PC-3 (cell line): Measurements from ENCODE around the gene UNC13A. TPM values are rescaled to one million over a fixed set of nuclear protein-coding genes. Genes with fewer than 3 reads are reported as not detected.

Experiments used
- ATAC-seq: fragments of 200-7000 bp; cut with Tn5 transposase; 2 replicates; pipeline ENCODE4 v1.9.1; 2020; ENCODE audit warnings: mild to moderate bottlenecking, moderate library complexity
- BruUV-seq: library from RNA; stranded (reverse); fragments of 400-500 nt; replicated peaks from 2 replicates; lab custom pipeline; 2021; lab: Mats Ljungman, UMichigan
- CTCF ChIA-PET: fragments of 300-600 bp; sonication (Branson Sonifier 250); formaldehyde crosslinking; loops from one replicate; lab custom pipeline; 2022; ENCODE audit warnings: antibody characterized with exemption; lab: Charles Lee
- POLR2A ChIA-PET: fragments of 300-600 bp; sonication (Branson Sonifier 250); formaldehyde crosslinking; loops from one replicate; lab custom pipeline; 2022; ENCODE audit warnings: antibody characterized with exemption; ENCODE audit not compliant: unreplicated experiment; lab: Charles Lee
- DNase-seq: peaks from one replicate; pipeline ENCODE4 v3.0.0-alpha.2; 2015
- H2AFZ ChIP-seq: fragments of 300-600 bp; sonication (generic); 2 replicates; pipeline ENCODE4 v1.6.0; 2016; ENCODE audit warnings: antibody characterized with exemption, low read length
- H3F3A ChIP-seq: fragments of 300-600 bp; sonication (generic); one replicate; pipeline ENCODE4 v1.6.0; 2017; ENCODE audit warnings: antibody characterized with exemption, low read length, control low read depth, mild to moderate bottlenecking; ENCODE audit not compliant: unreplicated experiment
- H3K27ac ChIP-seq: fragments of 300-600 bp; sonication (generic); 2 replicates; pipeline ENCODE4 v1.5.1; 2016; ENCODE audit warnings: mild to moderate bottlenecking, low read length
- H3K27me3 ChIP-seq: fragments of 300-600 bp; sonication (generic); 2 replicates; pipeline ENCODE4 v1.6.1; 2016; ENCODE audit warnings: low read length, mixed read lengths
- H3K36me3 ChIP-seq: fragments of 300-600 bp; sonication (generic); 2 replicates; pipeline ENCODE4 v1.6.1; 2016; ENCODE audit warnings: low read depth, mixed run types, low read length, mixed read lengths
- H3K4me1 ChIP-seq: fragments of 300-600 bp; sonication (generic); 2 replicates; pipeline ENCODE4 v1.5.1; 2016; ENCODE audit warnings: low read length; ENCODE audit not compliant: insufficient read depth
- H3K4me2 ChIP-seq: fragments of 300-600 bp; sonication (generic); 2 replicates; pipeline ENCODE4 v1.6.0; 2016; ENCODE audit warnings: low read length
- H3K4me3 ChIP-seq: fragments of 300-600 bp; sonication (generic); 2 replicates; pipeline ENCODE4 v1.5.1; 2016; ENCODE audit warnings: mild to moderate bottlenecking, low read length, mixed read lengths
- H3K79me2 ChIP-seq: fragments of 300-600 bp; sonication (generic); 2 replicates; pipeline ENCODE4 v1.6.1; 2017; ENCODE audit warnings: low read length, mixed read lengths
- H3K9ac ChIP-seq: fragments of 300-600 bp; sonication (generic); 2 replicates; pipeline ENCODE4 v1.6.0; 2016; ENCODE audit warnings: mild to moderate bottlenecking, low read length
- H3K9me2 ChIP-seq: fragments of 300-600 bp; sonication (generic); replicated peaks from 2 replicates; pipeline ENCODE4 v1.6.1; 2016; ENCODE audit warnings: mixed run types, low read length, mixed read lengths
- H3K9me3 ChIP-seq: fragments of 300-600 bp; sonication (generic); 2 replicates; pipeline ENCODE4 v1.6.1; 2016; ENCODE audit warnings: low read length, mixed read lengths
- H4K20me1 ChIP-seq: fragments of 300-600 bp; sonication (generic); 2 replicates; pipeline ENCODE4 v1.6.1; 2016; ENCODE audit warnings: low read length, mixed read lengths
- EZH2 ChIP-seq: fragments of 300-600 bp; sonication (generic); IDR thresholded peaks from one replicate; pipeline ENCODE4 v1.6.1; 2017; ENCODE audit warnings: antibody characterized with exemption, mild to moderate bottlenecking, low read length; ENCODE audit not compliant: unreplicated experiment
- EZH2phosphoT487 ChIP-seq: fragments of 300-600 bp; sonication (generic); IDR thresholded peaks from 2 replicates; pipeline ENCODE4 v1.6.1; 2018; ENCODE audit warnings: mild to moderate bottlenecking, antibody characterized with exemption, low read length, borderline replicate concordance
- intact Hi-C: fragments of 100-400 bp; cut with micrococcal nuclease; formaldehyde crosslinking; loops from 2 replicates; pipeline ENCODE4 v1.9.0; 2023
- total RNA-seq: library from RNA; depleted of rRNA; stranded (reverse); fragments of >200 nt; gene quantifications from 2 replicates; pipeline ENCODE4 v1.2.3, GENCODE V29; 2014
- TF ChIP-seq, protein P1 (sequence below): fragments of 300-600 bp; sonication (generic); conservative IDR thresholded peaks from 2 replicates; pipeline ENCODE4 v1.5.1; 2017; ENCODE audit warnings: antibody characterized with exemption, low read depth, mild to moderate bottlenecking, low read length

Gene UNC13A
- total RNA-seq, 1 experiment from 2014 or later, result not detected

DNA sequence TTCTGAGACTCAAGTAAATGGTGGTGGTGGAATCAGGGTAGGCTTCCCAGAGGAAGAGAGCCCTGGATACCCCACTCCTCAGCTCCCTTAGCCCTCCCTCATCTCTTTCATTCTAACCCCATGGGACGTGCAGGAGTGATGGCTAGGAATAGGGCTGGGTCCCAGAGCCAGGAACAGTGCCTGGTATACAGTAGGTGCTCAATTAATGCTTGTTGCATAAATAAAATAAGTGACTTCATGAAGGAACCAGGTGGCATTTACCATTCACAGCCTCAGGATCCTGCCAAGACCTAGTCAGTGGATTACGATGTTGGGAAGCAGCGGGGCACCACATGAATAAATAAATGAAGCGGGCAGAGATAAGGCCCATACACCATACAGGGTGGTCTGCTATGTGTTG is 3.9 kb downstream of the UNC13A start:
- TF ChIP-seq EZH2 (no peak), EZH2phosphoT487 (no peak)
- TF ChIP-seq, protein P1, sequence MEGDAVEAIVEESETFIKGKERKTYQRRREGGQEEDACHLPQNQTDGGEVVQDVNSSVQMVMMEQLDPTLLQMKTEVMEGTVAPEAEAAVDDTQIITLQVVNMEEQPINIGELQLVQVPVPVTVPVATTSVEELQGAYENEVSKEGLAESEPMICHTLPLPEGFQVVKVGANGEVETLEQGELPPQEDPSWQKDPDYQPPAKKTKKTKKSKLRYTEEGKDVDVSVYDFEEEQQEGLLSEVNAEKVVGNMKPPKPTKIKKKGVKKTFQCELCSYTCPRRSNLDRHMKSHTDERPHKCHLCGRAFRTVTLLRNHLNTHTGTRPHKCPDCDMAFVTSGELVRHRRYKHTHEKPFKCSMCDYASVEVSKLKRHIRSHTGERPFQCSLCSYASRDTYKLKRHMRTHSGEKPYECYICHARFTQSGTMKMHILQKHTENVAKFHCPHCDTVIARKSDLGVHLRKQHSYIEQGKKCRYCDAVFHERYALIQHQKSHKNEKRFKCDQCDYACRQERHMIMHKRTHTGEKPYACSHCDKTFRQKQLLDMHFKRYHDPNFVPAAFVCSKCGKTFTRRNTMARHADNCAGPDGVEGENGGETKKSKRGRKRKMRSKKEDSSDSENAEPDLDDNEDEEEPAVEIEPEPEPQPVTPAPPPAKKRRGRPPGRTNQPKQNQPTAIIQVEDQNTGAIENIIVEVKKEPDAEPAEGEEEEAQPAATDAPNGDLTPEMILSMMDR, result no peak
- Histone ChIP-seq H3K4me1 (peaks cover 24% of the 10 kb centered on the region), H3K27ac (no peak overlapping the region), H3K9me2 (no peaks in the 10 kb centered on the region), H3K4me2 (no peak overlapping the region), H3K79me2 (no peaks in the 10 kb centered on the region), H3K27me3 (peaks cover 35% of the 10 kb centered on the region), H3K36me3 (no peaks in the 10 kb centered on the region), H4K20me1 (no peaks in the 10 kb centered on the region), H3K4me3 (no peak overlapping the region), H3K9me3 (no peaks in the 10 kb centered on the region), H2AFZ (no peak overlapping the region), H3K9ac (no peak overlapping the region), H3F3A (no peaks in the 10 kb centered on the region)
- ATAC-seq (no peak), DNase-seq (no peak)
- intact Hi-C loops, result no loop called here
- no TSS peak for BruUV-seq
- ChIA-PET POLR2A (no interaction called here), CTCF (no interaction called here)

DNA sequence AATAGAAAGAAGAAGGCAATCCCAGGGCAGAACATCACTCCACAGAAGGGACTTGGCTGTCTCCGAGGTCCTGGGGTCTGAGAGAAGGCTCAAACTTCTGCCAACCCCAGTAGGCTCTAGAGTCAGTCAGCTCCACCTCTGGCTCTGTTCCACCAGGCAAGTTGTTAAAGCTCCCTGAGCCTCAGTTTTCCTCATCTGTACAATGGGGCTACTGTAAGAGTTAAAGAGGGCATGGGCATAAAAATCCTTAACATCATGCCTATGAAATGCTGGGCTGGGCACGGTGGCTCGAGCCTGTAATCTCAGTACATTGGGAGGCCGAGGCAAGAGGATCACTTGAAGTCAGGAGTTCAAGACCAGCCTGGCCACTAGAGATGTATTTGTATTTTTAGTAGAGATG is 5.1 kb downstream of the UNC13A start:
- Histone ChIP-seq H3K79me2 (no peaks in the 10 kb centered on the region), H4K20me1 (no peaks in the 10 kb centered on the region), H3K4me2 (no peak overlapping the region), H3K4me1 (peaks cover 24% of the 10 kb centered on the region), H3K9me2 (no peaks in the 10 kb centered on the region), H3K4me3 (no peak overlapping the region), H3K27me3 (peaks cover 31% of the 10 kb centered on the region), H3K9ac (no peak overlapping the region), H3K27ac (no peak overlapping the region), H3F3A (no peaks in the 10 kb centered on the region), H3K36me3 (no peaks in the 10 kb centered on the region), H2AFZ (no peak overlapping the region), H3K9me3 (no peaks in the 10 kb centered on the region)
- BruUV-seq, result no TSS peak
- ATAC-seq, result no peak
- DNase-seq, result no peak
- ChIA-PET POLR2A (no interaction called here), CTCF (no interaction called here)
- TF ChIP-seq EZH2, result no peak
- TF ChIP-seq, protein P1, result no peak
- TF ChIP-seq EZH2phosphoT487, result no peak
- intact Hi-C loops, result no loop called here

DNA sequence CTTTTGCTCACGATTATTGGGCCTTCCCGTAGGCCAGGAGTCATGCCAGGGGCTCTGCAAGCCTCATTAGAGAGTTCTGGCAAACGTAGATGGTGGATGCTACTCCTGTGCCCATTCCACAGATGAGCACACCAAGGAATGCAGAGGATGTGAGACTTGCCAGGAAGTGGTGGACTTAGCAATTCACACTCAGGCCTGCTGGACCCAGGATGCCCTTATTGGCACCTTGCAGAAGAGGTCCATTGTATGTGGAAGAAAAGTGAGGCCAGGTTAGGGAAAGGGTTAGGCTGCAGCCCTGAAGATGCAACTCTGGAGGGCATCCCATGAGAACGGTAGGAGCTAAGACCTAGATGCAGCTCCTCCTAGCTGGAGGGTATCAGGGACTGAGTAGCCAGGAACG is 5.9 kb downstream of the UNC13A start:
- Histone ChIP-seq H2AFZ (no peak overlapping the region), H3K4me3 (no peak overlapping the region), H3K9ac (no peak overlapping the region), H3K36me3 (no peaks in the 10 kb centered on the region), H3F3A (no peaks in the 10 kb centered on the region), H4K20me1 (no peaks in the 10 kb centered on the region), H3K79me2 (no peaks in the 10 kb centered on the region), H3K9me2 (no peaks in the 10 kb centered on the region), H3K9me3 (no peaks in the 10 kb centered on the region), H3K27ac (no peak overlapping the region), H3K4me2 (no peak overlapping the region), H3K4me1 (peaks cover 24% of the 10 kb centered on the region), H3K27me3 (peaks cover 23% of the 10 kb centered on the region)
- BruUV-seq, result no TSS peak
- POLR2A ChIA-PET, result no interaction called here
- TF ChIP-seq, protein P1, result no peak
- TF ChIP-seq EZH2 (no peak), EZH2phosphoT487 (no peak)
- no peak for DNase-seq
- intact Hi-C loops, result no loop called here
- no peak for ATAC-seq
- CTCF ChIA-PET, result no interaction called here
